HUDEP-2 (cell line): Measurements from ENCODE around the gene RFLNA.
"Not testable (repeated sequence)": the region's sequence is repeated elsewhere in the genome, so short reads cannot be mapped to it uniquely, and the experiment has no call there.

Experiments
- DNase-seq, 76 experiments: peaks; one replicate each; lab custom pipeline; 2025; ENCODE audit not compliant: unreplicated experiment in 76 of 76; lab: John Stamatoyannopoulos, UW

Gene RFLNA

DNA sequence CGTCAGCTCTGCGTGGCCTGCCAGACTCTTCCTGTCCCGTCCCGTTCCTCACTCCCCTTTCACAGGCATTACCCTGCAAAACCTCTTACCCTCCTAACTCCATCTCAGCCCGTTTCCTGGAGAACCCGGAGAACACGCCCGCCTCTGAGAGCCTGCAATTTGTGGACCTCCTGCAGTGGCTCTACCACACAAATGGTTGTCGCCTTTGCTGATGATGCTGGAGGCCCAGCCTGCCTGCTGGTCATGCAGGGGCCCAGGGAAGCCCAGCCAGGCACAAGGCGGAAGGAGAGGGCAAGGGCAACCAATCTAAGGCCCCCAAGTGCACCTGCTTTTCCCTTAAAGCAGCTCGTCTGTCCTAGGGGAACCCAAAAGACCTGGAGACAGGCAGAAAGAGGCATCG, 22.5 kb downstream of the RFLNA start:
- DNase-seq = no peak

DNA sequence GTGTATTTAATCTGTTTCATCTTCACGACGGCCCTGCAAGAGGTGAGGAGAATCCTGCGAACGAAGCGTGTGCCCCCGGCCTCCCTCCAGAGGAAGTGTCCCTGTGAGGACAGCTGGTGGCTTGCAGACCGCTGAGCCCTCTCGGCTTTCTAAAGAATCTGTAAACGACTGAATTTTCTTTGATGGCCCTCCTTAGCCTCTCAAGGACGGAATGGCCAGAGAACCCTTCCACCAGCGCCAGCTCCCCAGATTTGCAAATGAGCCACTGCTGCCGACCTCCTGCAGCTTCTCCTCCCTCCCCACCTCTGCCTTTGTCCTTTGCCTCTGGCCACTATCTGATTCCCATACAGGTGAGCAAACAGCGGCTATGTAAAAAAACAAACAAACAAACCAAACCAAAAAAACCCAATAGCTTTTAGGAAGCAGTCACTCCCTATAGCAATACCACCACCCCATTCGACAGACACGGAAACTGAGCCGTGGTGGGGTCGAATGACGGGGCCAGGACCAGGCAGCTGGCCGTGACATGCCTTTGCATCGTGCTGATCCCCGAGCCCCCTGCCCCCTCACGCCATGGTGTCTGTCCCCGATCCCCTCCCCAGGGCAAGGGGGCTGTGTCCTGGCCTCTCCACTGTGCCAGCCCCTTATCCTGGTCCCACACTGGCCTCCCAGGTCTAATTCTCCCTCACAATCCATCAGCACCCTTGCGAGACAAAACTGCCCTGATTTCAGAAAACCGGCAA, 23.6 kb downstream of the RFLNA start:
- DNase-seq = no peak

DNA sequence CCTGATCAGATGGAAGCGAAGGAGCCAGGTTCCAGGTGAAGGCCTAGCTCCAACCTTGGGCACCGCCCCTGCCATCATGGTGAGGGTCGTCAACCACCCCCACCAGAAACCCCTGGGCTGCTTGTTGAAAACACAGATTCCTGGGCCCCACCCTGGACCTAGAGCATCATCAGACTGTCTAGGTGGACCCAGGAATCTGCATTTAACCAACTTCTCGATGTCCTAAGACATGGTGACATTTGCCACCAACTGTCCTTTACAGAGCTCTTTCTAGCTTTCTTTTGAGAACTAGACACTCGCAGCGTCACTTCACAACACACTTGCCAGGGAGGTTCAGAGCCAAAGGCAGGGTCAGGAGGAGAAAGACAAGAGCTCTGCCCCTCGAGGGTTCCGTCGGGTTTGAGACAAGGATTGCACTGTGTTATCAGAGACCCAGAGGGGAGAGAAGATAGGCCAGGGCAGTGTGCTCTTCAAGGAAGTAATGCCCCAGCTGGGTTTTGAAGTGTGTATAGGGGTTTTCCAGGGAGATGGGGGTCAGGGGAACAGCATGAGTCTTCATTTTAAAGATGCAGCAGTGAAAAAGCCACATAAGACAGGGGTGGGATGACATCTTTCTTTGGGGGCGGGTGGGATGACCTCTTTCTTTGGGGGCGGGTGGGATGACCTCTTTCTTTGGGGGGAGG, 24.6 kb downstream of the RFLNA start:
- DNase-seq = no peak

DNA sequence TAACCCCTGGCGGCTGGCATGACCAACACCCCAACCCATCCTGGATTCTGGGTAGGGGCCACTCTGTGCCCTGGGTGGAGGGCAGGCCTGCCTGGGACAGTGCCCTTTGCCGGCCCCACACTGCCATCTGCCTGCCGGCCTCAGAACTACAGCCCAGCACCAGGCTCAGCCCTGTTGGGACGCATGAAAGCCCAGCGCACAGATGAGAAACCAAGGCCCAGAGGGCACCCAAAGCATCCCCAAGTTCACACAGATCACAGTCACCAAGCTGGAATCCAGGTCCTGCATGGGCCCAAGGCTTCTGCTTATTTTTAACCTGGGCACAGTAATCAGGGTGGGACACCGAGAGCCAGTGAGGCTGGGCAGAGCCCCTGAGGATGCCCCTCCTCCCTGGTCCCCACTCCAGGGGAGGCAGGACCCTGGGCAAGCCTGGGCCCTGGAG, 26.2 kb downstream of the RFLNA start:
- DNase-seq = peak in 48 of 76 experiments; percentile 3 to 76 (median 30)

DNA sequence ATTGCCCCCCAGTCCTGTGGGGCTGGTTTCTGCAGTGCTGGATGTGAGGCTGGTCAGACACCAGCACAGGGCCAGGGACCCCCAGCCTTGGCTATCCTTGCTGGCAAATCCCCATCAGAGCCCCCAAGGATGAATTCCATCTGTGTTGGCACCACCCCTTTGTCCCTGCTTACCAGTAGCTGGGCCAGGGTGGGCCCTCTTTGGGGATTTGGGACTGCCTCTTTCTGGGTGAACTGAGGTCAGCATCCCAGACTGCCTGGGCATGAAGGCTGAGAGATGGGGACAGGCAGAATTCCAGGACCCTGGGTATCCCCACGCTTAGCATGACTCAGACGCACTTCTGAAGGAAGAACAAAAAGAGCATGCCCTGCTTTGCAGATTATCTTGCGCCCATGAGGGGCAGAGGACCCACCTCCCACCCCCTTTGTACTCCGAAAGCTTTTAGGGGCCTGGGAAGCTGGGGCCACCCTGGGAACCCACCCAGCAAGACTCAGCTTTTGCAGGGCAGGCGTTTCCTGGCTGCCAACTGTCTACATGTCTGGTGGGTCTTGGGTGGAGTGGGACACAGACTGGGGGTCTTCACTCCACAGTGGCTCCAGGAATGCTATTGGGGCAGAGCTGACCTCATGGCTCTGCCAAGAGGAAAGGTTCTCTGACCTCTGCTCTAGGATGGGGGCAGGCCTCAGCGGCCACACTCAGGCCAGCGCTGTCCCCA, 26.8 kb downstream of the RFLNA start:
- DNase-seq = no peak

DNA sequence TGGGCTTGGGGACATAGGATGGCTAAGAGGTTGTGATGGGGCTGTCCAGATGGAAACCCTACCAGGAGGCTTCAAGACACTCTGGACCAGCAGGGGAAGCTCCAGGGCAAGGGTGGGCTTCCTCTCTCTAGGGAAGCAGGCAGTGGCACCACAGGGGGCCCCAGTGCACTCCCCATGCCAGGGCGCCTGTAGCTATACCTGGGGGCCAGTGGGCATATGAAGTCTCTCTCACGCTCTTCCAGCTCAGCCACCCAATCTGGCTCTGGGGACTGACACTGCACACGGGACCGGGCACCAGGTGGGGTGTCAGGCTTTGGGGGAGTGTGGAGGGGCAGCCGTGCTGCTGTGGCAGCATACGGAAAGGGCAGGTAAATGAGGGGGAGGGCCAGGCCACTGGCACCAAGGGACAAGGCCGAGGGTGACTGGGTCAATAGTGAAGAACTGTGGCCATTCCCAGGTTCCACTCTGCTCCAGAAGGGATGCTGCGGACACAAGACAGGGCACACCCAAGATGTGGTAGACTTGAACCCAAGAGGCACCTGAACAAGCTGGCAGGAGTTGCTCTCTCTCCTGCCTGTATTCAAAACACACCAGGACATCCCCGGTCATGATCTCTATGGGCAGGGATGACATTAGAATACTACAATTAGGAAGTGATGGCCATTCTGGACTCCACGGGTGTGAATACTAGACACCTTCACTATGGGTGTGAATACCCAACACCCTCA, 27.5 kb downstream of the RFLNA start:
- DNase-seq = no peak

DNA sequence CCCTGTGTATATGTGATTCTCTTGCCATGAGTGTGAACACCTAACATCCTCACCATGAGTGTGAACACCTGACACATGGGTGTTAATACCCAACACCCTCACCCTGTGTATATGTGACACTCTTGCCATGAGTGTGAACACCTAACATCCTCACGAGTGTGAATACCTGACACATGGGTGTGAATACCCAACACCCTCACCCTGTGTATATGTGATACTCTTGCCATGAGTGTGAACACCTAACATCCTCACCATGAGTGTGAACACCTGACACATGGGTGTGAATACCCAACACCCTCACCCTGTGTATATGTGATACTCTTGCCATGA, 28.1 kb downstream of the RFLNA start:
- DNase-seq = not testable (repeated sequence)

DNA sequence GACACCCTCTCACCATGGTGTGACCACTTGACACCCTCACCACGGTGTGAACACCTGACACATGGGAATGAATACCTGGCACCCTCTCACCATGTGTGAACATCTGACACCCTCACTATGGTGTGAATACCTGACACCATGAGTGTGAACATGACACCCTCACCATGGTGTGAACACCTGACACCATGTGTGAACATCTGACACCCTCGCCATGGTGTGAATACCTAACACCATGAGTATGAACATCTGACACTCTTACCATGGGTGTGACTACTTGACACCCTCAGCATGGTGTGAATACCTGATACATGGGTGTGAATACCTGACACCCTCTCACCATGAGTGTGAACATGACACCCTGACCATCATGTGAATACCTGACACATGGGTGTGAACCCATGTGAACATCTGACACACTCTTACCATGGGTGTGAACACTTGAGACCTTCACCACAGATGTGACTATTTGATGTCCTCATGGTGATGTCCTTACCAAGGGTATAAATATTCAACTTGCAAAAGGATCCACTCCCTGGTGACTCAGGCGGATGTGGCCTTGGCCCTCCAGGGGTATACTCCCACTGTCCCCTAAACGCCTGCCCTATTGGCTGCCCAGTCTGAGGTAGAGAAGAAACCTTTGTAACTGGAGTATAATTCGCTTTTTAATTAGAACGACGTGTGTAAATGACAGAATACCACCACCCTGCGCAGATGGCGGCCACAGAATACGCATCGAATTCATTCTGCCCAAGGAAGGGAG, 29.1 kb downstream of the RFLNA start:
- no peak for DNase-seq

DNA sequence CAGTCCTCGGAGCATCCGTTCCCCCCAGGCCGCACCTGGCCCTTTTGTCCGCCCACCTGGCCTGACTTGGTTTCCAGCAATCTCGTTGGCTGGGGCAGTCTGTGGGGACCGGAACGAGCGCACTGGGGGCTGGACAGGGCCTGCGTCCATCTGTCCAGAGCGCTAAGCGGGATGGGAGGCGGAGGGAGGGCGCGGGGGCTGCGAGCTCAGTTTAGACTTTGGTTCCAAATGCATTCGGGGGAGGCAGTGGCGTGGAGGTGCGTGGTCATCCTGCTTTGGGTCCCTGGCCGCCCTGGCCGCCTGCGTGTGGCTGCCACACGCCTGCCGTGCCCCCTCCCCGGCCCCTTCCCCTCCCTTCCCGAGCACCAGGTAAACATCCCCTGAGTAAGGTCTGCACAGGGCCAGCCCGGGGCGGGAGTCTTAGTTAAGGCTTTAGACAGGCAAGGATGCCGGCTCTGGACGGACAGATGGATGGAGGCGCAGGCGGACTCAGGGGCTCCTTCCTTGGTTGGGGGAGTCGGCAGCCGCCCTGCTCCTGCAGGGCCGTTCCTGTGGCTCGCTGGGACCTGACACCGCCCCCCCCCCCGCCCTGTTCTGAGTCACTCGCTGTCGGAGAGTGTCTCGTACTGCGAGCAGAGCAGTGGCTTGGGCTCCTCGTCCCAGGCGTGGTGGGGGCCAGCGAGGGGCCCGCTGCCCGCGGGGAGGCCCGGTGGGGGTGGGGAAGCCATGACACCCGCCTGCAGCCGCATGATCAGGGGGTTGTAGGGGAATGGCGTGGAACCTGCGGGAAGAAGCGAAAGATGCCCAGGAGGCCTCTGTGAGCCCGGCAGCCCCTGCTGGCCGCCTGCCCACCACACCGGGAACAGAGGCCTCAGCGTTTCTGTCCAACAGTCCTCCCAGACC, 30.2 kb downstream of the RFLNA start:
- DNase-seq = no peak

DNA sequence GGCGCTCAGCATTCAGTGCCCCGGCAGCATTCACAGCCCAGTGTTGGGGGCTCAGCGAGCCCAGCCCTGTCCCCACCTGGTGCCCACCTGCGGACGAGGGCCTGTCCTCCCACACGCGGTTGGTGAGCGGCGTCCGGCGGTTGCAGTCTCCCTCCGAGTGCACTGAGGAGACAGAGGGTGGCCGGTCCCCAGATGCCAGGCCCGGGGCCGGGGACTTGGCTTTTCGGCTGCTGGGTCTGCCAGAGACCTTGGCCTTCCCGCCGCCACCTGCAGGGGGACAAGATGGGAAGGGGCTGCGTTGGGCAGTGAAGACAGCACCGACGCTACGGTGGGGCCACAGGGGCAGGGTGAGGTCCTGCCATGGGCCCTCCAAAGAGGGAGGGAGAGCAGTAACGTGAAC, 31.2 kb downstream of the RFLNA start:
- DNase-seq = no peak

DNA sequence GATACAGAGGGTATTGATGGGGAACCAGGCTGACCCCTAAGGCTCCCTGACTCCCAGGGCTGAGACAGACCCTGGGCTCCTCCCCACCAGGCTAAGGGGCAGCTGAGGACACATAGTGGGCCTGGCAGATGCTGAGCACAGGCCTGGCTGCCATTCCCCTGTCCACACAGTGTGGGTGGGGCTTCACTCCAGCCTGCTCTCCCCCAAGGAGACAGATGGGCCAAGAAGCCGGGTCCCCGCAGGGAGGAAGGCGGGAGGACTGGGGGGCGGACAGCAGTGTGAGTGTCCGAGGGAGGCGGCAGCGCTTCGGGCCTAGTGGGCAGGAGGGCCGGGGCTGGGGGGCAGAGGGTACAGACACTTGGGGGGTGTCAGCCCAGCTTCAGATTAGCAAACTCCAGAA, 32.0 kb downstream of the RFLNA start:
- no peak for DNase-seq

DNA sequence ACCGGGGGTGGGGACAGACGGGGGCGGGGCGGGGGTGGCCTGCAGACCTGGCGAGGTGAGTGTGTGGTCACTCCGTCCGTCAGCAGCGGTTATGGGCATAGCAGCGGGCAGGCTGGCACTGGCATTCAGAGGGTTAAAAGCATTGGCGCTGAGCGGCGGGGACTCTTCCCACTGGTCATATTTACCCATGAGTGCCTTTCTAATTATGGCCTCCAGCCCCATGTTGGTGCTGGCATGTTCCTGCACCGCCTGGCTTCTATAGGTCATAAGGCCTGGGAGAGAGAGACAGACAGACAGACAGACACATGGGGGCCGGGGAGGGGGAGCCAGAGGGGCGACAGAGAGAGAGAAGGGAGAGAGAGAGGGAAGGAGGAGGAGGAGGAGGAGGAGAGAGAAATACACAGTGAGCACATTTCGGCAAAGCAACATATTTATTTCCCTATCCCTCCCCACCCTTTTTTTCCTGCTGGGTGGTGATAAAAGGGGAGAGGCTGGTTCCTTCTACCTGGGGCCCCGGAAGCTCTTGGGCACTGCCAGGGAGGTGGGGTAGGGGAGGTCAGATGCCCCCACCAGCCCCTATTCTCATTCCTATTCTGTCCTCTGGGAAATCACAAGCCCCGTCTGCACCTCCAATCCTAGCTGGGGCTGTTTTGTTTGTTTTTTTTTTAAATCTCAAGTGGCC, 32.6 kb downstream of the RFLNA start:
- no peak for DNase-seq

DNA sequence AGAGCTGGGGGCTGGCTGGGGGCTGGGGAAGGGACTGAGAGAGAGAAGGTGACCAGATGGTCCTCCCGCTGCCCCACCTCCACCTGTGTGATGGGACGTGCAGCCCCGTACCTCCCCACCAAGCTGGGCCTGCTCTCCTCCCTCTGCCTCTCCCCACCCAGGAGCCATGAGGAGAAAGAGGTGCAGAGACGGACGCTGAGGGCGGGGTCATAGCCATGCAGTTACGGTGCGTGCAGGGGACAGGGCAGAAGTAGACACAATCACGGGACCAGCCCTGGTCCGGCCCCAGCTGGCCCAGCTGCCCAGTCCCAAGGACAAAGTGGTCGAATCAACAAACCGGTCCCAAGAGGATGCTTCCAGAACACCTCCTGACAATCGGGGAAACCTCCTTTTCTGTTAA, 33.2 kb downstream of the RFLNA start:
- DNase-seq = no peak

DNA sequence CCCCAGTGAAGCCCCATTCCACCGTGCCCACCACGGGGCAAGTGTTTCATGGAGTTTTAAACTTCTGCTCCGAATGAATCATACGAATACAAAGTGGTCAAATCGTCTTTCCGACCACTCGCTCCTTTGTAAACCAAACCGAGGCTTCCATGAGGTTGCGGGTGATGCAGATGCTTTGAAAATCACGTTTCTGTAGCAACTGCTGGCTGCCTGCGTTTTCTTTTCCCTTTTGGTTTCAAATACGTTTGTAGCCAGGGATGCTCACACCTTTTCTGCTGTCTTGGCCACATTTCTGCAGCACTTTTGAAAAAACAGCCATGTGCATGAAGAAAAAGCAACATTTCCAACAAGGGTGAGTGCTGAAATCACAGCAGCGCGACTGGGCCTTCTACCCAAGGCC, 33.7 kb downstream of the RFLNA start:
- DNase-seq = no peak

DNA sequence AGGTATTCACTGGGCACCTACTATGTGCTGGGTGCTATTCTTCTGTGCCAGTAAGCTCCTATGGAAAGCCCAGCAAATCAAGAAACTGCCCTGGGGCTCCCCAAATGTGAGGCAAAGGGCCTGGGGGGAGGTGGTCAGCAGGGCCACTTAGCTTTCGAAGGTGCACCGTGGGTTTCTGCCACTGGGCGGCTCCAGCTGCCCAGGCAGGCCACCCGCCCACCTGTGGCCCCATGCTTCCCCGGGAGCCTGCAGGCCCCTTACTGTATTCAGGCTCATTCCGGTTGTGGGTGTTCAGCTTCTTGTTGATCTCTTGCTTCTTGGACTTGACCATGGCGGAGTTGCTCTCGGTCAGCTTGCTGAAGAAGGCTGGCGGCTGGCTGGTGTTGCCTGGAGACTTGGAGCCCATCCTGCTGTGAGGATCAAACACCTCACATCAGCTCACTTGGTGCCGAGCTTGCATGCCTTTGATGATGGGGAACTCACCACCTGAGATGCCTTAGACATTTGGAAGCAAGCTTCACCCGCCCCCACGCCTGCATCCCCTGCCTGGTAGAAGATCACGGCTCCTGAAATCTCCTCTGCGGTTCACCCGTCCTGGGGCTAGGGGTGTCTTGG, 37.3 kb downstream of the RFLNA start:
- no peak for DNase-seq

DNA sequence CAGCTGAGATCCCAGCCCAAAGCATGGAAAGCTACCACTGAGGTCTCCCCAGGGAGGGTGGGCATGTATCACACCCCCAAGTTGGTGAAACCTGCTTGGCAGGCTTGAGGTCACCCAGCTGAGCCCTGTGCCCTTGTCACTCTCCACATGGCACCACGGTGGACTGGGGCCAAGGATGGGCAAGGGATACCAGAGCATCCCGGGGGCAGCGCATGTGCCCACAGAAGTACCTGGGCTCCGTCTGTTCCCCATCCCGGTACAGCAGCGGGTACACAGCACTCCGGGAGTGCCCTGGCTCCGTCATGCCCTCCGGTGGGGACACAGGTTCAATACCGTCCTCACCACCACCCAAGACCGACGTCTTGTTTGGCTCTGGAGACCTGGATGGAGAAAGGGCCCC, 38.0 kb downstream of the RFLNA start:
- DNase-seq = no peak

DNA sequence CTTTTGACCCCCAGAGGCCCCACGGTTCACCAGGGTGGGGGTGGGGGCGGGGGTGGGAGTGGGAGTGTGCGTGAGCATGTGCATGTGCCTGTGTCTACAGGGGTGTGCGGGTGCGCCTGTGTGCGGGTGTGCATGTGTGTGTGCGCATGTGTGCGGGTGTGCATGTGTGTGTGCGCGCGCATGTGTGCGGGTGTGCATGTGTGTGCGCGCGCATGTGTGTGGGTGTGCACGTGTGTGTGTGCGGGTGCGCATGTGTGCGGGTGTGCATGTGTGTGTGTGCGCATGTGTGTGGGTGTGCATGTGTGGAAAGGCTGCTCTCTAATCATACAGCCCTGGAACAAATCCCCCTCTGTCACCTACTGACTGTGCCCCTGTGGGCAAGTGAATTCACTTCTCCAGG, 38.8 kb downstream of the RFLNA start:
- no peak for DNase-seq

DNA sequence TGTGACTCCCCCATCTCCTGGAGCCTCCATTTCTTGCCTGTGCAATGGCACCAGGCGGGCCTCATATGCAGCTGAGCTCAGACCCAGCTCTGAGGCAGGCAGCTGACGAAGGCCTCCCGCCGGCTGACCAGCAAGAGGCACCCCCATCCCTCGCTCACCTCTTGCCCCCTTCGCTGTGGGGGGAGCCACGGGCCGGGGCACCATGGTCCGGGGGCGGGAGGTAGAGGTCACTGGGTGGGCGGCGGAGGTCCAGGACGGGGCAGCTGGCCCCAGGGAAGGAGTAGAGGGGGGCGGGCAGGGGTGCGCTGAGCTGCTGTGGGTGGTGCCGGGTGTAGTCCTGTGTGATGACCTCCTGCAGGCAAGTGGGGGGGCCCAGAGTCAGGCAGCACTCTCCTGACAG, 39.4 kb downstream of the RFLNA start:
- DNase-seq = no peak

DNA sequence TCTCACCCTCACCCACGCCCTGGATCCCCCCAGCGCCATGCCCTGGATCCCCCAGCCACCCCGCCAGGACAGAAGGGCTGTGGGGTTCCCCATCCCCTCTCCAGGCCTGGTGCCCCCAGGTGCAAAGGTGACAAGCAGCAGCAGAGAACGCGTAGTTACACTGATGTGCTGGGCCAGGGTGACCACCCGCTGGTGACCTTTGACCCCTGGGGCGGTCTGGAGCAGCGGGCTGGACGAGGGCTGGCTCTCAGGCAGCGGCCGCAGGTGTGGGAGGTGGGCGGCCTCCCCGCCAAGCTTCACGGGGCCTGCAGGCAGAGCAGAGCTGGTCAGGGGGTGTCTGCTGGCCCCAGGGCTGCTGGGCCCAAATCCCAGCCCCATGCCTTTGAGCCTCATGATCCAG, 40.1 kb downstream of the RFLNA start:
- DNase-seq = no peak
